WTC11 (cell line): ENCODE data around the gene FGF21. TPM values are rescaled to one million over a fixed set of nuclear protein-coding genes. Genes with fewer than 3 reads are reported as not detected.

Experiments
- ATAC-seq: fragments of 200-7000 bp; cut with Tn5 transposase; 2 replicates; pipeline ENCODE4 v1.10.0; 2021; ENCODE audit warnings: mild to moderate bottlenecking, moderate library complexity
- CTCF ChIA-PET: fragments of 300-600 bp; sonication (Branson Sonifier 250); formaldehyde crosslinking; loops from one replicate; lab custom pipeline; 2021; ENCODE audit warnings: antibody characterized with exemption; lab: Charles Lee
- POLR2A ChIA-PET: fragments of 350-600 bp; sonication (Branson Sonifier 250); formaldehyde crosslinking; loops from one replicate; lab custom pipeline; 2021; ENCODE audit warnings: antibody characterized with exemption; lab: Charles Lee
- DNase-seq: peaks from one replicate; pipeline ENCODE4 v3.0.0; 2021; ENCODE audit warnings: low spot score
- H3K27ac Mint-ChIP-seq: 2 replicates; pipeline ENCODE4 v1.8.0; 2021; ENCODE audit warnings: mixed read lengths
- H3K27me3 Mint-ChIP-seq: 2 replicates; pipeline ENCODE4 v1.8.0; 2021; ENCODE audit warnings: low read depth, mild to moderate bottlenecking, moderate library complexity, mixed read lengths
- H3K36me3 Mint-ChIP-seq: 2 replicates; pipeline ENCODE4 v1.8.0; 2021; ENCODE audit warnings: mixed read lengths
- H3K4me1 Mint-ChIP-seq: 2 replicates; pipeline ENCODE4 v1.8.0; 2022; ENCODE audit warnings: mixed read lengths
- H3K4me3 Mint-ChIP-seq: 2 replicates; pipeline ENCODE4 v1.8.0; 2021; ENCODE audit warnings: mild to moderate bottlenecking, moderate library complexity, mixed read lengths
- H3K9me3 Mint-ChIP-seq: 2 replicates; pipeline ENCODE4 v1.8.0; 2021; ENCODE audit warnings: mixed read lengths
- ATF2 ChIP-seq: sonication (generic); formaldehyde crosslinking; IDR thresholded peaks from 2 replicates; pipeline ENCODE4 v1.8.1; 2022; ENCODE audit warnings: low read depth, missing genetic modification reagents, borderline replicate concordance
- CREM ChIP-seq: sonication (generic); formaldehyde crosslinking; IDR thresholded peaks from 2 replicates; pipeline ENCODE4 v1.8.1; 2022; ENCODE audit warnings: mild to moderate bottlenecking, missing genetic modification reagents, moderate library complexity
- ESRRA ChIP-seq: sonication (generic); formaldehyde crosslinking; IDR thresholded peaks from 2 replicates; pipeline ENCODE4 v1.8.1; 2022; ENCODE audit warnings: mild to moderate bottlenecking, missing genetic modification reagents, borderline replicate concordance
- ETV6 ChIP-seq: sonication (generic); formaldehyde crosslinking; IDR thresholded peaks from 2 replicates; pipeline ENCODE4 v1.8.1; 2022; ENCODE audit warnings: mild to moderate bottlenecking, missing genetic modification reagents
- FOXK1 ChIP-seq: sonication (generic); formaldehyde crosslinking; IDR thresholded peaks from 2 replicates; pipeline ENCODE4 v1.8.0; 2022; ENCODE audit warnings: mild to moderate bottlenecking, moderate library complexity, missing genetic modification reagents
- GRHL2 ChIP-seq: fragments of 250-450 bp; sonication (Bioruptor Pico); IDR thresholded peaks from 2 replicates; pipeline ENCODE4 v1.8.0; 2022; ENCODE audit warnings: mild to moderate bottlenecking, moderate library complexity; ENCODE audit not compliant: insufficient replicate concordance, severe bottlenecking
- GTF2I ChIP-seq: fragments of 250-450 bp; sonication (Bioruptor Pico); conservative IDR thresholded peaks from 2 replicates; pipeline ENCODE4 v1.4.0; 2021; ENCODE audit warnings: mild to moderate bottlenecking
- HMGXB4 ChIP-seq: sonication (generic); formaldehyde crosslinking; IDR thresholded peaks from 2 replicates; pipeline ENCODE4 v1.8.1; 2023; ENCODE audit warnings: mild to moderate bottlenecking, moderate library complexity, missing genetic modification reagents
- JUN ChIP-seq: sonication (generic); formaldehyde crosslinking; IDR thresholded peaks from 2 replicates; pipeline ENCODE4 v1.8.0; 2023; ENCODE audit warnings: mild to moderate bottlenecking, missing genetic modification reagents
- MYBL2 ChIP-seq: sonication (generic); formaldehyde crosslinking; IDR thresholded peaks from 2 replicates; pipeline ENCODE4 v1.8.1; 2023; ENCODE audit warnings: mild to moderate bottlenecking, moderate library complexity, missing genetic modification reagents
- NFE2L1 ChIP-seq: sonication (generic); formaldehyde crosslinking; IDR thresholded peaks from 2 replicates; pipeline ENCODE4 v1.8.1; 2023; ENCODE audit warnings: missing genetic modification reagents
- SP1 ChIP-seq: sonication (generic); formaldehyde crosslinking; conservative IDR thresholded peaks from 2 replicates; pipeline ENCODE4 v1.8.1; 2022; ENCODE audit warnings: missing genetic modification reagents
- TEAD1 ChIP-seq: sonication (generic); formaldehyde crosslinking; IDR thresholded peaks from 2 replicates; pipeline ENCODE4 v1.8.0; 2022; ENCODE audit warnings: mild to moderate bottlenecking, missing genetic modification reagents
- USF1 ChIP-seq: sonication (generic); formaldehyde crosslinking; IDR thresholded peaks from 2 replicates; pipeline ENCODE4 v1.8.0; 2022; ENCODE audit warnings: mild to moderate bottlenecking, missing genetic modification reagents
- USF2 ChIP-seq: sonication (generic); formaldehyde crosslinking; IDR thresholded peaks from 2 replicates; pipeline ENCODE4 v1.8.1; 2023; ENCODE audit warnings: mild to moderate bottlenecking, missing genetic modification reagents, moderate library complexity
- ZMAT4 ChIP-seq: fragments of 250-450 bp; sonication (Bioruptor Pico); IDR thresholded peaks from 2 replicates; pipeline ENCODE4 v1.9.0; 2021; ENCODE audit warnings: mild to moderate bottlenecking
- ZNF121 ChIP-seq: sonication (generic); formaldehyde crosslinking; IDR thresholded peaks from 2 replicates; pipeline ENCODE4 v1.8.0; 2023; ENCODE audit warnings: missing genetic modification reagents
- ZNF423 ChIP-seq: fragments of 250-450 bp; sonication (Bioruptor Pico); IDR thresholded peaks from 2 replicates; pipeline ENCODE4 v2.1.2; 2022; ENCODE audit warnings: mild to moderate bottlenecking, moderate library complexity
- ZNF671 ChIP-seq: fragments of 250-450 bp; sonication (Bioruptor Pico); IDR thresholded peaks from 2 replicates; pipeline ENCODE4 v1.8.0; 2021; ENCODE audit warnings: mild to moderate bottlenecking
- total RNA-seq: library from RNA; stranded (reverse); gene quantifications from 3 replicates; pipeline ENCODE4 v1.2.3, GENCODE V29; 2021

FGF21 gene
- total RNA-seq, 1 experiment from 2014 or later: 0.26 TPM

- H3K27ac Mint-ChIP-seq: peak overlapping the region; percentile 59
- H3K4me3 Mint-ChIP-seq: peak overlapping the region; percentile 71
- H3K36me3 Mint-ChIP-seq: peaks cover 2% of the 10 kb centered on the region; the same call in 1 of the 2 replicates
- H3K9me3 Mint-ChIP-seq: no peaks in the 10 kb centered on the region
- TF ChIP-seq GTF2I (CRISPR knock-in tag): 0 out of 2 replicates have a peak, but pooled peaks have one; percentile 77
- TF ChIP-seq ZMAT4: no peak
- ATAC-seq: no peak
- H3K4me1 Mint-ChIP-seq: peaks cover 24% of the 10 kb centered on the region
- no peak for DNase-seq
- ChIA-PET CTCF (interaction anchor here (1.0 to 1.2 kb wide), 3 partner anchors 9 to 93 kb away, joined by 3 to 10 read pairs (median 8); no protein-coding TSS in a partner anchor), POLR2A (interaction anchor here (1.4 kb wide), 1 partner anchor 39 kb away, joined by 4 read pairs; the partner anchor contains the start of gene FUT2)
- H3K27me3 Mint-ChIP-seq: peaks cover 55% of the 10 kb centered on the region
Measured at GRCh38 chr19:48734625-48735024, 20.7 kb upstream of the FGF21 start.

GRCh38 chr19:48735031-48735615 is 20.2 kb upstream of the FGF21 start:
- peak overlapping the region; percentile 59 for H3K27ac Mint-ChIP-seq
- TF ChIP-seq SP1 (CRISPR knock-in tag) (peak; percentile 63), TEAD1 (CRISPR knock-in tag) (peak; percentile 41; the same call in 1 of the 2 replicates), NFE2L1 (CRISPR knock-in tag) (0 out of 2 replicates have a peak, but pooled peaks have one; percentile 39), ETV6 (CRISPR knock-in tag) (peak; percentile 64), FOXK1 (CRISPR knock-in tag) (peak; percentile 51; the same call in 1 of the 2 replicates), ZNF121 (0 out of 2 replicates have a peak, but pooled peaks have one; percentile 18), HMGXB4 (CRISPR knock-in tag) (peak; percentile 46), ZNF671 (CRISPR knock-in tag) (no peak), MYBL2 (CRISPR knock-in tag) (0 out of 2 replicates have a peak, but pooled peaks have one; percentile 33), ZNF423 (CRISPR knock-in tag) (no peak), ESRRA (0 out of 2 replicates have a peak, but pooled peaks have one; percentile 45), ATF2 (CRISPR knock-in tag) (no peak)
- peaks cover 2% of the 10 kb centered on the region; the same call in 1 of the 2 replicates for H3K36me3 Mint-ChIP-seq
- peaks cover 28% of the 10 kb centered on the region for H3K4me1 Mint-ChIP-seq
- ChIA-PET CTCF (interaction anchor here (0.7 to 1.4 kb wide), 9 partner anchors 9 to 464 kb away, joined by 3 to 10 read pairs (median 5); partner anchors contain the start of gene FUT2), POLR2A (interaction anchor here (0.7 to 1.4 kb wide), 2 partner anchors 39 to 105 kb away, joined by 3 to 4 read pairs; partner anchors contain the start of gene FUT2)
- peaks cover 55% of the 10 kb centered on the region for H3K27me3 Mint-ChIP-seq
- DNase-seq (peak; percentile 81), ATAC-seq (peak; percentile 64)
- peak overlapping the region; percentile 71 for H3K4me3 Mint-ChIP-seq
- no peaks in the 10 kb centered on the region for H3K9me3 Mint-ChIP-seq

GRCh38 chr19:48737360-48737998 is 17.8 kb upstream of the FGF21 start:
- H3K27ac Mint-ChIP-seq: peak overlapping the region; percentile 92

More at GRCh38 chr19:48737360-48737998, 17.8 kb upstream of the FGF21 start:
- Mint-ChIP-seq H3K27me3 (peaks cover 46% of the 10 kb centered on the region), H3K4me1 (peaks cover 42% of the 10 kb centered on the region), H3K4me3 (peak overlapping the region; percentile 63), H3K36me3 (peaks cover 2% of the 10 kb centered on the region; the same call in 1 of the 2 replicates), H3K9me3 (no peaks in the 10 kb centered on the region)
- TF ChIP-seq USF2 (peak; percentile 57; the same call in 1 of the 2 replicates), CREM (CRISPR knock-in tag) (no peak), GRHL2 (CRISPR knock-in tag) (no peak), JUN (CRISPR knock-in tag) (no peak), USF1 (peak; percentile 26; the same call in 1 of the 2 replicates)
- DNase-seq (peak; percentile 85), ATAC-seq (peak; percentile 35)
- ChIA-PET CTCF (interaction anchor here (1.0 to 5.7 kb wide), 5 partner anchors 9 to 92 kb away, joined by 3 to 56 read pairs (median 41); partner anchors contain the start of genes CA11 and IZUMO1), POLR2A (interaction anchor here (0.6 to 2.4 kb wide), 3 partner anchors 17 to 976 kb away, joined by 4 to 10 read pairs (median 4); partner anchors contain the start of gene FUT2)
